Right ventricle myocardium superior (tissue), 1 donor: Measurements from ENCODE around the gene XK. TPM values are rescaled to one million over a fixed set of nuclear protein-coding genes. Genes with fewer than 3 reads are reported as not detected.

Experiments
- total RNA-seq: library from RNA; stranded (reverse); fragmentation: NEBNext Ultra II Directional; extraction: Animal tissue kit (Norgen Biotek cat#: 25700); gene quantifications from one replicate; pipeline ENCODE4 v1.2.1, GENCODE V29; 2021
- donor health status: DM: no; HTN: yes; CAD: no; lungs with severe emphysema.

The XK gene
- total RNA-seq, 1 donor from 2014 or later = 9.0 TPM

Other genes starting within 250 kb of the XK start
- gene LANCL3, start 114.1 kb upstream of the XK start, total RNA-seq = 0.05 TPM
- gene CYBB, start 94.3 kb downstream of the XK start, total RNA-seq = 28.8 TPM
- 13.6 TPM for gene DYNLT3, start 161.8 kb downstream of the XK start, total RNA-seq